ENCODE results near the gene FBXL13. TPM values are rescaled to one million over a fixed set of nuclear protein-coding genes. Genes with fewer than 3 reads are reported as not detected.
"Not testable (repeated sequence)": the region's sequence is repeated elsewhere in the genome, so short reads cannot be mapped to it uniquely, and the experiment has no call there.

The FBXL13 gene
- total RNA-seq, 1 donor from 2014 or later = 0.36 TPM

GRCh38 chr7:102813191-102814024 is 261.2 kb downstream of the FBXL13 start:
- intact Hi-C loops (cut with micrococcal nuclease) = no loop called here
- H3K9me3 ChIP-seq (replicated peaks) = no peaks in the 10 kb centered on the region
- no peak overlapping the region for H3K4me3 ChIP-seq
- H3K36me3 ChIP-seq = peaks cover 6% of the 10 kb centered on the region
- TF ChIP-seq CTCF (IDR thresholded peaks at IDR 0.05; ENCODE audit: borderline replicate concordance) = no peak
- no peak for DNase-seq
- H3K27me3 ChIP-seq (ENCODE audit: low read depth) = no peaks in the 10 kb centered on the region
- no peak overlapping the region for H3K27ac ChIP-seq (replicated peaks)
- peaks cover 23% of the 10 kb centered on the region for H3K4me1 ChIP-seq

- peaks cover 23% of the 10 kb centered on the region for H3K4me1 ChIP-seq
- peaks cover 9% of the 10 kb centered on the region for H3K36me3 ChIP-seq
- H3K27me3 ChIP-seq (ENCODE audit: low read depth) = no peaks in the 10 kb centered on the region
- no peak for DNase-seq
- intact Hi-C loops (cut with micrococcal nuclease) = no loop called here
- no peaks in the 10 kb centered on the region for H3K9me3 ChIP-seq (replicated peaks)
- no peak overlapping the region for H3K4me3 ChIP-seq
- no peak for TF ChIP-seq CTCF (IDR thresholded peaks at IDR 0.05; ENCODE audit: borderline replicate concordance)
- H3K27ac ChIP-seq (replicated peaks) = no peak overlapping the region
Measured at GRCh38 chr7:102811942-102812678, 262.5 kb downstream of the FBXL13 start.

- H3K27me3 ChIP-seq (ENCODE audit: low read depth) = no peaks in the 10 kb centered on the region
- no peak overlapping the region for H3K4me3 ChIP-seq
- H3K27ac ChIP-seq (replicated peaks) = peak overlapping the region; percentile 25
- H3K4me1 ChIP-seq = peaks cover 23% of the 10 kb centered on the region
- H3K9me3 ChIP-seq (replicated peaks) = no peaks in the 10 kb centered on the region
- no peak for TF ChIP-seq CTCF (IDR thresholded peaks at IDR 0.05; ENCODE audit: borderline replicate concordance)
- intact Hi-C loops (cut with micrococcal nuclease) = no loop called here
- H3K36me3 ChIP-seq = peaks cover 9% of the 10 kb centered on the region
- no peak for DNase-seq
Measured at GRCh38 chr7:102810916-102811315, 263.7 kb downstream of the FBXL13 start.

- H3K27me3 ChIP-seq (ENCODE audit: low read depth) = no peaks in the 10 kb centered on the region
- intact Hi-C loops (cut with micrococcal nuclease) = no loop called here
- H3K36me3 ChIP-seq = peaks cover 9% of the 10 kb centered on the region
- peaks cover 14% of the 10 kb centered on the region for H3K4me1 ChIP-seq
- no peak overlapping the region for H3K27ac ChIP-seq (replicated peaks)
- no peak for TF ChIP-seq CTCF (IDR thresholded peaks at IDR 0.05; ENCODE audit: borderline replicate concordance)
- peaks cover 11% of the 10 kb centered on the region for H3K9me3 ChIP-seq (replicated peaks)
- no peak overlapping the region for H3K4me3 ChIP-seq
- DNase-seq = no peak
Measured at GRCh38 chr7:102806613-102807012, 268.0 kb downstream of the FBXL13 start.

- H3K9me3 ChIP-seq (replicated peaks); DNase-seq; H3K36me3 ChIP-seq; H3K27ac ChIP-seq (replicated peaks); H3K27me3 ChIP-seq (ENCODE audit: low read depth); H3K4me3 ChIP-seq; intact Hi-C loops (cut with micrococcal nuclease); H3K4me1 ChIP-seq: not testable (repeated sequence)
Measured at GRCh38 chr7:102795987-102796595, 278.5 kb downstream of the FBXL13 start.

GRCh38 chr7:102794567-102794966 is 280.0 kb downstream of the FBXL13 start:
- H3K27ac ChIP-seq (replicated peaks); H3K27me3 ChIP-seq (ENCODE audit: low read depth); H3K36me3 ChIP-seq; H3K9me3 ChIP-seq (replicated peaks); DNase-seq; H3K4me1 ChIP-seq; intact Hi-C loops (cut with micrococcal nuclease); H3K4me3 ChIP-seq: not testable (repeated sequence)

GRCh38 chr7:102791831-102792230 is 282.8 kb downstream of the FBXL13 start:
- H3K9me3 ChIP-seq (replicated peaks); H3K27me3 ChIP-seq (ENCODE audit: low read depth); H3K4me1 ChIP-seq; intact Hi-C loops (cut with micrococcal nuclease); DNase-seq; H3K4me3 ChIP-seq: not testable (repeated sequence)
- Histone ChIP-seq H3K27ac (replicated peaks) (peak overlapping the region; percentile 62), H3K36me3 (peaks cover 14% of the 10 kb centered on the region)

GRCh38 chr7:102791367-102791766 is 283.2 kb downstream of the FBXL13 start:
- H3K27me3 ChIP-seq (ENCODE audit: low read depth); H3K9me3 ChIP-seq (replicated peaks); DNase-seq; H3K4me1 ChIP-seq; H3K4me3 ChIP-seq; intact Hi-C loops (cut with micrococcal nuclease): not testable (repeated sequence)
- Histone ChIP-seq H3K36me3 (peaks cover 14% of the 10 kb centered on the region), H3K27ac (replicated peaks) (peak overlapping the region; percentile 62)

- intact Hi-C loops (cut with micrococcal nuclease) = not testable (repeated sequence)
Measured at GRCh38 chr7:102790364-102791100, 284.1 kb downstream of the FBXL13 start.

More at GRCh38 chr7:102790364-102791100, 284.1 kb downstream of the FBXL13 start:
- H3K9me3 ChIP-seq (replicated peaks); H3K4me3 ChIP-seq; DNase-seq; H3K27ac ChIP-seq (replicated peaks); H3K27me3 ChIP-seq (ENCODE audit: low read depth); H3K4me1 ChIP-seq: not testable (repeated sequence)
- H3K36me3 ChIP-seq = peaks cover 14% of the 10 kb centered on the region

Data from left ventricle myocardium inferior (tissue), 1 donor.